ENCODE measurements around the gene PCBP3.

PCBP3 gene

GRCh38 chr21:45934085-45934484 lies 290.6 kb downstream of the PCBP3 start:
- Histone ChIP-seq H3K27ac (no peak overlapping the region), H3K4me3 (no peak overlapping the region)
- TF ChIP-seq CTCF (IDR thresholded peaks at IDR 0.05): no peak
- DNase-seq (ENCODE audit: low spot score): no peak

GRCh38 chr21:45934554-45934953 lies 291.0 kb downstream of the PCBP3 start:
- TF ChIP-seq CTCF (IDR thresholded peaks at IDR 0.05): no peak
- no peak for DNase-seq (ENCODE audit: low spot score)

GRCh38 chr21:45935628-45936027 lies 292.1 kb downstream of the PCBP3 start:
- H3K27ac ChIP-seq: no peak overlapping the region
- no peak overlapping the region for H3K4me3 ChIP-seq
- no peak for TF ChIP-seq CTCF (IDR thresholded peaks at IDR 0.05)
- DNase-seq (ENCODE audit: low spot score): no peak

More at GRCh38 chr21:45934554-45934953, 291.0 kb downstream of the PCBP3 start:
- H3K4me3 ChIP-seq: no peak overlapping the region
- no peak overlapping the region for H3K27ac ChIP-seq

GRCh38 chr21:45937721-45938452 lies 294.4 kb downstream of the PCBP3 start:
- H3K27ac ChIP-seq: no peak overlapping the region
- no peak for TF ChIP-seq CTCF (IDR thresholded peaks at IDR 0.05)
- no peak overlapping the region for H3K4me3 ChIP-seq
- DNase-seq (ENCODE audit: low spot score): no peak

GRCh38 chr21:45938453-45938755 lies 294.9 kb downstream of the PCBP3 start:
- TF ChIP-seq CTCF (IDR thresholded peaks at IDR 0.05): no peak
- Histone ChIP-seq H3K4me3 (no peak overlapping the region), H3K27ac (no peak overlapping the region)
- no peak for DNase-seq (ENCODE audit: low spot score)

GRCh38 chr21:45938811-45939520 lies 295.4 kb downstream of the PCBP3 start:
- no peak overlapping the region for H3K4me3 ChIP-seq
- TF ChIP-seq CTCF (IDR thresholded peaks at IDR 0.05): no peak
- no peak for DNase-seq (ENCODE audit: low spot score)
- H3K27ac ChIP-seq: no peak overlapping the region

GRCh38 chr21:45939521-45940045 lies 296.1 kb downstream of the PCBP3 start:
- Histone ChIP-seq H3K27ac (no peak overlapping the region), H3K4me3 (no peak overlapping the region)
- DNase-seq (ENCODE audit: low spot score): no peak
- no peak for TF ChIP-seq CTCF (IDR thresholded peaks at IDR 0.05)
